Mesothelial cell of epicardium (in vitro differentiated cells): ENCODE data around the gene IL2RA. TPM values are rescaled to one million over a fixed set of nuclear protein-coding genes. Genes with fewer than 3 reads are reported as not detected.

Experiments
- DNase-seq, 2 experiments: peaks; one replicate each; pipeline ENCODE4 v3.0.0; 2021; ENCODE audit warnings: low spot score in 2 of 2; ENCODE audit not compliant: unreplicated experiment in 2 of 2
- H3K27ac Mint-ChIP-seq: 2 replicates; pipeline ENCODE4 v1.8.0; 2021; ENCODE audit warnings: mixed read lengths
- H3K27me3 Mint-ChIP-seq: 2 replicates; pipeline ENCODE4 v1.8.0; 2021; ENCODE audit warnings: low read depth, mixed read lengths
- H3K36me3 Mint-ChIP-seq: 2 replicates; pipeline ENCODE4 v1.8.0; 2021; ENCODE audit warnings: mixed read lengths
- H3K4me1 Mint-ChIP-seq: 2 replicates; pipeline ENCODE4 v1.8.0; 2021; ENCODE audit warnings: mixed read lengths
- H3K4me3 Mint-ChIP-seq: 2 replicates; pipeline ENCODE4 v1.8.0; 2021; ENCODE audit warnings: mild to moderate bottlenecking, moderate library complexity, mixed read lengths
- H3K9me3 Mint-ChIP-seq: 2 replicates; pipeline ENCODE4 v1.8.0; 2021; ENCODE audit warnings: mixed read lengths
- total RNA-seq: library from RNA; stranded (reverse); gene quantifications from 3 replicates; pipeline ENCODE4 v1.2.1, GENCODE V29; 2021
- TF ChIP-seq, protein P1 (sequence below): fragments of 200-600 bp; sonication (generic); IDR thresholded peaks from one replicate; pipeline ENCODE4 v1.5.0; 2021; ENCODE audit warnings: antibody characterized with exemption; ENCODE audit not compliant: unreplicated experiment

IL2RA gene
- total RNA-seq, 1 donor from 2014 or later: not detected

DNA sequence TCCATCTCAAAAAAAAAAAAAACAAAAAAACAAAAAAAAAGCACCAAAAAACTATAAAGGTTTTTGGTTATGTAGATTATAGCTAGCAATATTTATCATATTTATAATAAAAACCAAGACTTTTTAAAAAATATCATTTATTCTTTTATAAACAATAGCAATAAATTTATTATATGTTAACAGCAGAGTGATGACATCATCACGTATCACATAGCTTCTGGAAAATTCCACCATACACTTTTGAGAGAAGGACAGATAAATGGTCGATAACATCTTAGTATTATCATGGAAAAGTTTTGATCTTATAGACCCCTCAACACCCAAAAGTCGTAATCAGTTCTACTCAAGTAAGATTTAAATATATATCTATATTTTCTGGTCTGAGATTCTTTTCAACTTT lies 51.6 kb downstream of the IL2RA start:
- no peaks in the 10 kb centered on the region for H3K36me3 Mint-ChIP-seq
- no peak for DNase-seq
- peaks cover 20% of the 10 kb centered on the region for H3K9me3 Mint-ChIP-seq
- TF ChIP-seq, protein P1, sequence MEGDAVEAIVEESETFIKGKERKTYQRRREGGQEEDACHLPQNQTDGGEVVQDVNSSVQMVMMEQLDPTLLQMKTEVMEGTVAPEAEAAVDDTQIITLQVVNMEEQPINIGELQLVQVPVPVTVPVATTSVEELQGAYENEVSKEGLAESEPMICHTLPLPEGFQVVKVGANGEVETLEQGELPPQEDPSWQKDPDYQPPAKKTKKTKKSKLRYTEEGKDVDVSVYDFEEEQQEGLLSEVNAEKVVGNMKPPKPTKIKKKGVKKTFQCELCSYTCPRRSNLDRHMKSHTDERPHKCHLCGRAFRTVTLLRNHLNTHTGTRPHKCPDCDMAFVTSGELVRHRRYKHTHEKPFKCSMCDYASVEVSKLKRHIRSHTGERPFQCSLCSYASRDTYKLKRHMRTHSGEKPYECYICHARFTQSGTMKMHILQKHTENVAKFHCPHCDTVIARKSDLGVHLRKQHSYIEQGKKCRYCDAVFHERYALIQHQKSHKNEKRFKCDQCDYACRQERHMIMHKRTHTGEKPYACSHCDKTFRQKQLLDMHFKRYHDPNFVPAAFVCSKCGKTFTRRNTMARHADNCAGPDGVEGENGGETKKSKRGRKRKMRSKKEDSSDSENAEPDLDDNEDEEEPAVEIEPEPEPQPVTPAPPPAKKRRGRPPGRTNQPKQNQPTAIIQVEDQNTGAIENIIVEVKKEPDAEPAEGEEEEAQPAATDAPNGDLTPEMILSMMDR: no peak
- no peak overlapping the region for H3K4me3 Mint-ChIP-seq
- H3K27me3 Mint-ChIP-seq: peaks cover 13% of the 10 kb centered on the region
- no peak overlapping the region for H3K27ac Mint-ChIP-seq
- no peaks in the 10 kb centered on the region for H3K4me1 Mint-ChIP-seq

DNA sequence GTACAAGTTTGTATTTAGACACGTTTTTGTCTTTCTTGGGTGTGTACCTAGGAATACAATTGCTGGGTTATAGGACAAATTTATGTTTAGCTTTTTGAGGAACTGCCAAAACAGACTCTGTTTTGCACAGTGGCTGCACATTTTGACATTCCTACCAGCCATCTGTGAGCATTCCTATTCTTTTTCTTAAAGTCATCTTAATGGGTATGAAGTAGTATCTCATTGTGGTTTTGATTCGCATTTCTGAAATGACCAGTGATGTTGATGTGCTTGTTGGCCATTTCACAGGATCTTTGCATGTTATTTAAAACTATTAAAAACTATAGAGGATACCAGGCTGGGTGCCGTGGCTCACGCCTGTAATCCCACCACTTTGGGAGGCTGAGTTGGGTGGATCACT lies 52.2 kb downstream of the IL2RA start:
- no peak for DNase-seq

DNA sequence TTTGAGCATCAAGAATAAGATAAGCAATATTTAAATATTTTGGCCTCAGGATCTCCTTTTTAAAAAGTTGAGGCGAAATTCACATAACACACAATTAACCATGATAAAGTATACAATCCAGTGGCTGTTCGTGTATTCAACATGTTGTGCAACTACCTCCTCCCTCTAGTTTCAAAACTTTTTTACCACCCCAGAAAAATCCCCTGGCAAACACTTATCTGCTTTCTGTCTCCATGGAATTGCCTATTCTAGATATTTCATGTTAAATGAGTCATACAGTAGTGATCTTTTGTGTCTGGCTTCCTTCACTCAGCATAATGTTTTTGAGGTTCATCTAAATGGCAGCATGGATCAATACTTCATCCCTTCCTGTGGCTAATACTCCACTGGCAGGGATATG lies 53.0 kb downstream of the IL2RA start:
- H3K4me1 Mint-ChIP-seq: no peaks in the 10 kb centered on the region
- TF ChIP-seq, protein P1: no peak
- H3K27ac Mint-ChIP-seq: no peak overlapping the region
- peaks cover 26% of the 10 kb centered on the region for H3K27me3 Mint-ChIP-seq
- no peaks in the 10 kb centered on the region for H3K36me3 Mint-ChIP-seq
- DNase-seq: no peak
- peaks cover 20% of the 10 kb centered on the region for H3K9me3 Mint-ChIP-seq
- H3K4me3 Mint-ChIP-seq: no peak overlapping the region

More for the DNA sequence above, 52.2 kb downstream of the IL2RA start:
- TF ChIP-seq, protein P1: no peak
- Mint-ChIP-seq H3K4me1 (no peaks in the 10 kb centered on the region), H3K36me3 (no peaks in the 10 kb centered on the region), H3K4me3 (no peak overlapping the region), H3K27ac (no peak overlapping the region), H3K9me3 (peaks cover 20% of the 10 kb centered on the region), H3K27me3 (peaks cover 19% of the 10 kb centered on the region)

DNA sequence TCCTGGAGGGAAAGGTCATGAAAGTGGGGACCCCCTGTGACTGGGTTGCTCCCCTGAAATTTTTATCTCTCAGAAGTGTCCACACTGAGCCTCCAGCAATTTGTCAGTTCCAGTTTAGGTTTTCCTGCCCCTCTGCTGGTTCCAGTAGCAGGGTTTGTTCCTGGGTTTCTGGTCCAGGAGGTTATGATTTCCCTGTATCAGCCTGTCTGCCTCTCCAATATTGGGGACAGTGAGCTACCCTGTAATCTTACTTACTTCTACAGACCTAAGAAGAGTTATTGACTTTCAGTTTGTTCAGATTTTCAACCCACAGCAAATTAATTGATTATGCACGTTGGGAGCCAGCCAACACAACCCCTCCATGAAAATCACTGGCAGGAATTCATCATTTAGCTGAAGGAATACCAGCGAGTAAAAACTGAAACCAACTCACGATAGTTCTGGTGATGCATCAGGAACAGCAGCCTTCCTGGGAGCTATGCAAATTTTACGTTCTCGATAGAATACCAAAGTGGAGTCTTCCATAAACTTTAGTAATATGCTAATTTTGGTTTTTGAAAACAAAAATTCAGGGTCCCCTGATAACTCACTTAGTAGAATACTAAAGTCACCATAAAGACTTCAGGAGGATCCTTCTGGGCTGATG lies 53.5 kb downstream of the IL2RA start:
- Mint-ChIP-seq H3K36me3 (no peaks in the 10 kb centered on the region), H3K4me3 (no peak overlapping the region), H3K4me1 (no peaks in the 10 kb centered on the region), H3K27me3 (peaks cover 31% of the 10 kb centered on the region), H3K27ac (no peak overlapping the region), H3K9me3 (peaks cover 20% of the 10 kb centered on the region)
- no peak for DNase-seq
- TF ChIP-seq, protein P1: no peak

DNA sequence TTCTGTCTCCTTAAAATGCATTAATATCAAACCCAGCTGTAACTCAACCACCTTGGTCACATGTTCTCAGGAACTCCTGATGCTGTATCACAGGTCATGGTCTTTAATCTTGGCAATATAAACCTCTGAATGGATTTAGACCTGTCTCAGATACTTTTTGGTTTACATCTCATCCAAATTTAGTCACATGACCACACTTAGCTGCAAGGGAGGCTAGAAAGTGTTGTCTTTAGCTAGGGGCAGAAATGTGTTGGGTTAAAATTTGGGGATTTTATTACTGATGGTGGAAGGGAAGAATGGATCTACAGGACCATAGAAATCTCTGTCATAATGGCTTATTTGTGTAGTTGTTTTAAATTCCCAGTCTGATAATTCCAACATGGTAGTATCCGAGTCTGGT lies 55.2 kb downstream of the IL2RA start:
- TF ChIP-seq, protein P1: no peak
- no peak overlapping the region for H3K4me3 Mint-ChIP-seq
- no peaks in the 10 kb centered on the region for H3K4me1 Mint-ChIP-seq
- H3K36me3 Mint-ChIP-seq: no peaks in the 10 kb centered on the region
- peaks cover 38% of the 10 kb centered on the region for H3K27me3 Mint-ChIP-seq
- H3K27ac Mint-ChIP-seq: no peak overlapping the region
- DNase-seq: no peak
- H3K9me3 Mint-ChIP-seq: peaks cover 20% of the 10 kb centered on the region
